Effector memory CD4-positive, alpha-beta T cell (primary cell): ENCODE results near the gene KCNE3.

Source experiments
- DNase-seq, 3 donors: peaks; one replicate each; pipeline ENCODE4 v3.0.0-alpha.2; 2020
- H3K27ac ChIP-seq: 2 replicates; pipeline ENCODE4 v1.7.0; 2013; ENCODE audit warnings: mild to moderate bottlenecking, low read length, moderate library complexity; ENCODE audit not compliant: insufficient read depth, poor library complexity, severe bottlenecking
- H3K27me3 ChIP-seq: replicated peaks from 2 replicates; pipeline ENCODE4 v1.7.0; 2013; ENCODE audit warnings: mild to moderate bottlenecking, low read length; ENCODE audit not compliant: insufficient read depth, control insufficient read depth, poor library complexity, severe bottlenecking
- H3K36me3 ChIP-seq: 2 replicates; pipeline ENCODE4 v1.7.0; 2013; ENCODE audit warnings: mild to moderate bottlenecking, low read length, moderate library complexity; ENCODE audit not compliant: control insufficient read depth, insufficient read depth
- H3K4me1 ChIP-seq: 2 replicates; pipeline ENCODE4 v1.7.0; 2013; ENCODE audit warnings: low read length, mild to moderate bottlenecking; ENCODE audit not compliant: control insufficient read depth, insufficient read depth, poor library complexity, severe bottlenecking
- H3K4me3 ChIP-seq: 2 replicates; pipeline ENCODE4 v1.7.0; 2013; ENCODE audit warnings: low read length, low read depth, mild to moderate bottlenecking; ENCODE audit not compliant: insufficient read depth, poor library complexity, severe bottlenecking
- H3K9me3 ChIP-seq: 2 replicates; pipeline ENCODE4 v1.7.0; 2013; ENCODE audit warnings: mild to moderate bottlenecking, low read length, moderate library complexity; ENCODE audit not compliant: control insufficient read depth

Gene KCNE3

GRCh38 chr11:74490941-74491340, 23.6 kb upstream of the KCNE3 start:
- peaks cover 6% of the 10 kb centered on the region for H3K4me1 ChIP-seq
- no peak overlapping the region for H3K4me3 ChIP-seq
- no peak overlapping the region for H3K27ac ChIP-seq
- H3K36me3 ChIP-seq, result no peaks in the 10 kb centered on the region
- H3K27me3 ChIP-seq, result no peaks in the 10 kb centered on the region
- H3K9me3 ChIP-seq, result no peaks in the 10 kb centered on the region
- DNase-seq, result no peak

GRCh38 chr11:74487875-74488274, 20.5 kb upstream of the KCNE3 start:
- no peaks in the 10 kb centered on the region for H3K36me3 ChIP-seq
- no peak overlapping the region for H3K4me3 ChIP-seq
- no peaks in the 10 kb centered on the region for H3K9me3 ChIP-seq
- no peaks in the 10 kb centered on the region for H3K27me3 ChIP-seq
- DNase-seq, result no peak
- H3K4me1 ChIP-seq, result no peaks in the 10 kb centered on the region
- H3K27ac ChIP-seq, result no peak overlapping the region

- H3K4me3 ChIP-seq, result no peak overlapping the region
- no peaks in the 10 kb centered on the region for H3K4me1 ChIP-seq
- no peak overlapping the region for H3K27ac ChIP-seq
- H3K27me3 ChIP-seq, result no peaks in the 10 kb centered on the region
- DNase-seq, result no peak
- no peaks in the 10 kb centered on the region for H3K9me3 ChIP-seq
- no peaks in the 10 kb centered on the region for H3K36me3 ChIP-seq
These were observed 18.5 kb upstream of the KCNE3 start for GRCh38 chr11:74485868-74486267.

GRCh38 chr11:74480688-74481417, 13.5 kb upstream of the KCNE3 start:
- no peaks in the 10 kb centered on the region for H3K36me3 ChIP-seq
- no peak overlapping the region for H3K4me3 ChIP-seq
- no peaks in the 10 kb centered on the region for H3K4me1 ChIP-seq
- no peaks in the 10 kb centered on the region for H3K9me3 ChIP-seq
- H3K27me3 ChIP-seq, result no peaks in the 10 kb centered on the region
- no peak overlapping the region for H3K27ac ChIP-seq
- no peak for DNase-seq

GRCh38 chr11:74479732-74480123, 12.4 kb upstream of the KCNE3 start:
- DNase-seq, result no peak
- no peaks in the 10 kb centered on the region for H3K4me1 ChIP-seq
- no peaks in the 10 kb centered on the region for H3K36me3 ChIP-seq
- no peak overlapping the region for H3K27ac ChIP-seq
- no peak overlapping the region for H3K4me3 ChIP-seq
- no peaks in the 10 kb centered on the region for H3K27me3 ChIP-seq
- no peaks in the 10 kb centered on the region for H3K9me3 ChIP-seq

GRCh38 chr11:74478877-74479731, 11.8 kb upstream of the KCNE3 start:
- DNase-seq, result no peak
- Histone ChIP-seq H3K9me3 (no peaks in the 10 kb centered on the region), H3K4me3 (no peak overlapping the region), H3K36me3 (no peaks in the 10 kb centered on the region), H3K27ac (no peak overlapping the region), H3K4me1 (no peaks in the 10 kb centered on the region), H3K27me3 (no peaks in the 10 kb centered on the region)

GRCh38 chr11:74476536-74476935, 9.2 kb upstream of the KCNE3 start:
- Histone ChIP-seq H3K36me3 (no peaks in the 10 kb centered on the region), H3K27me3 (no peaks in the 10 kb centered on the region), H3K27ac (no peak overlapping the region), H3K9me3 (no peaks in the 10 kb centered on the region), H3K4me3 (no peak overlapping the region), H3K4me1 (no peaks in the 10 kb centered on the region)
- DNase-seq, result no peak

GRCh38 chr11:74474316-74474715, 7.0 kb upstream of the KCNE3 start:
- no peaks in the 10 kb centered on the region for H3K27me3 ChIP-seq
- DNase-seq, result no peak
- no peak overlapping the region for H3K27ac ChIP-seq
- H3K4me1 ChIP-seq, result no peaks in the 10 kb centered on the region
- no peaks in the 10 kb centered on the region for H3K36me3 ChIP-seq
- H3K9me3 ChIP-seq, result no peaks in the 10 kb centered on the region
- no peak overlapping the region for H3K4me3 ChIP-seq

GRCh38 chr11:74473382-74474173, 6.2 kb upstream of the KCNE3 start:
- no peak overlapping the region for H3K27ac ChIP-seq
- DNase-seq, result no peak
- H3K9me3 ChIP-seq, result no peaks in the 10 kb centered on the region
- H3K4me3 ChIP-seq, result no peak overlapping the region
- H3K27me3 ChIP-seq, result no peaks in the 10 kb centered on the region
- no peaks in the 10 kb centered on the region for H3K36me3 ChIP-seq
- H3K4me1 ChIP-seq, result no peaks in the 10 kb centered on the region
